Thyroid gland (tissue), 4 donors: ENCODE data around the gene RGS11.

Experiments
- CTCF ChIP-seq, 6 experiments: fragments of 200-600 bp in 3 of 6; fragments of 450-650 bp in 3 of 6; sonication (generic) in 3 of 6; IDR thresholded peaks; one replicate each; pipeline ENCODE4 v1.5.1; 2016 to 2019; ENCODE audit warnings: antibody characterized with exemption in 6 of 6, mild to moderate bottlenecking in 2 of 6, inconsistent platforms in 1 of 6, moderate library complexity in 1 of 6
- POLR2A ChIP-seq, 2 donors: fragments of 450-650 bp; IDR thresholded peaks; one replicate each; pipeline ENCODE4 v1.6.1; 2017; ENCODE audit warnings: antibody characterized with exemption in 2 of 2, mild to moderate bottlenecking in 2 of 2, moderate library complexity in 1 of 2

- no peak for TF ChIP-seq CTCF (IDR thresholded peaks at IDR 0.05)
- no peak for TF ChIP-seq POLR2A (IDR thresholded peaks at IDR 0.05)
Observed at GRCh38 chr16:322476-323143, 46.9 kb upstream of the RGS11 start.
